ENCODE results near the gene TRMT10B.

DNA sequence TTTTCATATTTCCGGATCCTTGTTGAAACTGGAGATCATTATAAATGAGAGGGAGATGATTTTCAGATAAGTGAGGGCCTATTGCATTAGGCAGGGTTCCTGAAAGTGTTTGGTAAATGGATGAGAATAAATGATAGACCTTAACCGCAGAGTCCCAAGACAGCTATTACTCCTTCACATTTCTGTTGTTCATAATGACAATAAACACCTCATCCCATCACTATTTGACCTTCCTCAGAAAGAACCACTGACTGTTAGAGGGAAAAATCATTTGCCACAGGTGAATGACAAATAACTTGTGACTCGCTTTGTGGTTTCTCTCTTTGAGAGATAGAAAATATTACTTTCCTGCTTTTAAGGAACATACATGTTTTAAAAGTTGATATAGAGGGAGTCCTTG is 47.3 kb upstream of the TRMT10B start:
- no peak for TF ChIP-seq TAF1 (IDR thresholded peaks at IDR 0.05; ENCODE audit: borderline replicate concordance, insufficient read depth, low read length)
- no peak for TF ChIP-seq SIN3A (IDR thresholded peaks at IDR 0.05; ENCODE audit: borderline replicate concordance, insufficient read depth, low read length)
- TF ChIP-seq POLR2AphosphoS5 (IDR thresholded peaks at IDR 0.05; ENCODE audit: low read depth, low read length), result no peak
- TF ChIP-seq, protein P1, sequence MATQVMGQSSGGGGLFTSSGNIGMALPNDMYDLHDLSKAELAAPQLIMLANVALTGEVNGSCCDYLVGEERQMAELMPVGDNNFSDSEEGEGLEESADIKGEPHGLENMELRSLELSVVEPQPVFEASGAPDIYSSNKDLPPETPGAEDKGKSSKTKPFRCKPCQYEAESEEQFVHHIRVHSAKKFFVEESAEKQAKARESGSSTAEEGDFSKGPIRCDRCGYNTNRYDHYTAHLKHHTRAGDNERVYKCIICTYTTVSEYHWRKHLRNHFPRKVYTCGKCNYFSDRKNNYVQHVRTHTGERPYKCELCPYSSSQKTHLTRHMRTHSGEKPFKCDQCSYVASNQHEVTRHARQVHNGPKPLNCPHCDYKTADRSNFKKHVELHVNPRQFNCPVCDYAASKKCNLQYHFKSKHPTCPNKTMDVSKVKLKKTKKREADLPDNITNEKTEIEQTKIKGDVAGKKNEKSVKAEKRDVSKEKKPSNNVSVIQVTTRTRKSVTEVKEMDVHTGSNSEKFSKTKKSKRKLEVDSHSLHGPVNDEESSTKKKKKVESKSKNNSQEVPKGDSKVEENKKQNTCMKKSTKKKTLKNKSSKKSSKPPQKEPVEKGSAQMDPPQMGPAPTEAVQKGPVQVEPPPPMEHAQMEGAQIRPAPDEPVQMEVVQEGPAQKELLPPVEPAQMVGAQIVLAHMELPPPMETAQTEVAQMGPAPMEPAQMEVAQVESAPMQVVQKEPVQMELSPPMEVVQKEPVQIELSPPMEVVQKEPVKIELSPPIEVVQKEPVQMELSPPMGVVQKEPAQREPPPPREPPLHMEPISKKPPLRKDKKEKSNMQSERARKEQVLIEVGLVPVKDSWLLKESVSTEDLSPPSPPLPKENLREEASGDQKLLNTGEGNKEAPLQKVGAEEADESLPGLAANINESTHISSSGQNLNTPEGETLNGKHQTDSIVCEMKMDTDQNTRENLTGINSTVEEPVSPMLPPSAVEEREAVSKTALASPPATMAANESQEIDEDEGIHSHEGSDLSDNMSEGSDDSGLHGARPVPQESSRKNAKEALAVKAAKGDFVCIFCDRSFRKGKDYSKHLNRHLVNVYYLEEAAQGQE (IDR thresholded peaks at IDR 0.05; ENCODE audit: insufficient read depth in 1 of 2, low read depth in 2 of 2, low read length in 2 of 2), result no peak
